NB4 (cell line): ENCODE data around the gene KCTD6.

ENCODE experiments used
- MYC ChIP-seq: IDR thresholded peaks from 2 replicates; pipeline ENCODE4 v1.6.1; 2011; ENCODE audit warnings: low read depth, low read length
- POLR2A ChIP-seq: IDR thresholded peaks from 2 replicates; pipeline ENCODE4 v1.6.1; 2011; ENCODE audit warnings: mild to moderate bottlenecking; ENCODE audit not compliant: insufficient read length; ENCODE audit errors: extremely low read depth
- TF ChIP-seq, protein P1 (sequence below): IDR thresholded peaks from one replicate; pipeline ENCODE4 v1.5.1; 2012; ENCODE audit warnings: low read depth, low read length
- TF ChIP-seq, protein P2 (sequence below): IDR thresholded peaks from 2 replicates; pipeline ENCODE4 v1.6.1; 2011; ENCODE audit warnings: low read depth, low read length

DNA sequence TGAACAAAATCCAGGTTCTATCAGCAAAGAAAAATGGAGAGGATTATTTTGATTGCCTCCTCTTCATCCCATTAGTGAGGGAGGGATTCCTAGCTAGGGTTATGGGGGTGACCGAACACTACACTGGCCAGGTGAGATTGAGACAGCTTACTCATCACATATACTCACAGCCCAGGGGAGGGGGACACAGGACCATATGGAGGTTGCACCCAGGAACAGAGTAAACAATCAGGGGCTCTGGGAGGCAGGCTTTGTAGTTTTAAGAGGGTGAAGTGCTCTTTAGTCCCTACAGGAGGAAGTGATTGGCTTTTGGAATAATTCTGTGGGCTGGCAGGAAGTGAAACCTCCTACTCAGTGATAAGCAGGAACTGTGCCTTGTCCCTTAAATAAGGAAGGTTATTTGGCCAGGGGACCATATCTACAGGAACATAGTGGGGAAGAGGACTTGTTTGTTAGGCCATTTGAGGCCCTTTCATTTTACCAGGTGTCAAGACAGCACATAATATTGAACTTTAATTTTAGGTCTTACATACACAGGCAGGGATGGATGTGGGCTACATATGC, 17.5 kb upstream of the KCTD6 start:
- TF ChIP-seq, protein P1, sequence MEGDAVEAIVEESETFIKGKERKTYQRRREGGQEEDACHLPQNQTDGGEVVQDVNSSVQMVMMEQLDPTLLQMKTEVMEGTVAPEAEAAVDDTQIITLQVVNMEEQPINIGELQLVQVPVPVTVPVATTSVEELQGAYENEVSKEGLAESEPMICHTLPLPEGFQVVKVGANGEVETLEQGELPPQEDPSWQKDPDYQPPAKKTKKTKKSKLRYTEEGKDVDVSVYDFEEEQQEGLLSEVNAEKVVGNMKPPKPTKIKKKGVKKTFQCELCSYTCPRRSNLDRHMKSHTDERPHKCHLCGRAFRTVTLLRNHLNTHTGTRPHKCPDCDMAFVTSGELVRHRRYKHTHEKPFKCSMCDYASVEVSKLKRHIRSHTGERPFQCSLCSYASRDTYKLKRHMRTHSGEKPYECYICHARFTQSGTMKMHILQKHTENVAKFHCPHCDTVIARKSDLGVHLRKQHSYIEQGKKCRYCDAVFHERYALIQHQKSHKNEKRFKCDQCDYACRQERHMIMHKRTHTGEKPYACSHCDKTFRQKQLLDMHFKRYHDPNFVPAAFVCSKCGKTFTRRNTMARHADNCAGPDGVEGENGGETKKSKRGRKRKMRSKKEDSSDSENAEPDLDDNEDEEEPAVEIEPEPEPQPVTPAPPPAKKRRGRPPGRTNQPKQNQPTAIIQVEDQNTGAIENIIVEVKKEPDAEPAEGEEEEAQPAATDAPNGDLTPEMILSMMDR, result no peak
- no peak for TF ChIP-seq MYC
- TF ChIP-seq, protein P2, sequence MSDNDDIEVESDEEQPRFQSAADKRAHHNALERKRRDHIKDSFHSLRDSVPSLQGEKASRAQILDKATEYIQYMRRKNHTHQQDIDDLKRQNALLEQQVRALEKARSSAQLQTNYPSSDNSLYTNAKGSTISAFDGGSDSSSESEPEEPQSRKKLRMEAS, result no peak
- TF ChIP-seq POLR2A, result no peak
